Body of pancreas (tissue), 4 donors: Measurements from ENCODE around the gene HOXD4. TPM values are rescaled to one million over a fixed set of nuclear protein-coding genes. Genes with fewer than 3 reads are reported as not detected.

Experiments
- ATAC-seq: fragments of 150-250 bp; one replicate; pipeline ENCODE4 v1.9.1; 2016
- DNase-seq, 4 donors: peaks; one replicate each; pipeline ENCODE4 v3.0.0-alpha.2; 2019
- H3K27ac ChIP-seq, 4 donors: fragments of 200-600 bp; sonication (generic); 1 replicate in 3 of 4; 2 replicates in 1 of 4; pipeline versions ENCODE4 v1.5.1 to v1.6.1; 2016 to 2019; ENCODE audit warnings: mild to moderate bottlenecking in 1 of 4, mixed read lengths in 1 of 4, moderate library complexity in 1 of 4
- H3K27me3 ChIP-seq, 2 donors: fragments of 200-600 bp; sonication (generic); one replicate each; pipeline ENCODE4 v1.6.0; 2016; ENCODE audit warnings: mild to moderate bottlenecking in 1 of 2
- H3K36me3 ChIP-seq, 2 donors: fragments of 200-600 bp; sonication (generic); replicated peaks in 1 of 2; 2 replicates each; pipeline ENCODE4 v1.5.1; 2016; ENCODE audit warnings: low read depth in 2 of 2; ENCODE audit not compliant: insufficient read depth in 1 of 2
- H3K4me1 ChIP-seq: fragments of 200-600 bp; sonication (generic); one replicate; pipeline ENCODE4 v1.6.0; 2016
- H3K4me3 ChIP-seq, 2 donors: fragments of 200-600 bp; sonication (generic); 1 replicate in 1 of 2; 2 replicates in 1 of 2; pipeline ENCODE4 v1.5.1; 2016 to 2019
- H3K9me3 ChIP-seq, 3 donors: fragments of 200-600 bp; sonication (generic); 1 replicate in 2 of 3; 2 replicates in 1 of 3; pipeline ENCODE4 v1.5.1; 2016
- POLR2A ChIP-seq, 3 donors: fragments of 450-650 bp; IDR thresholded peaks; one replicate each; pipeline ENCODE4 v1.6.1; 2016; ENCODE audit warnings: antibody characterized with exemption in 3 of 3, mild to moderate bottlenecking in 2 of 3
- WGBS, 2 donors: methylation state at CpG; one replicate each; pipeline ENCODE4 v1.1.5; 2017; 5-methylcytosine and 5-hydroxymethylcytosine counted together
- intact Hi-C: fragments of 100-400 bp; cut with DNase I; formaldehyde crosslinking; loops from one replicate; pipeline ENCODE4 v1.15.1; 2023
- total RNA-seq, 2 donors: library from RNA; depleted of rRNA; stranded (reverse); fragments of >200 nt; gene quantifications; one replicate each; pipeline ENCODE4 v1.1.0, GENCODE V29; 2016
- TF ChIP-seq, protein P1 (sequence below), 7 experiments: fragments of 450-650 bp in 4 of 7; fragments of 200-600 bp in 3 of 7; sonication (generic) in 3 of 7; IDR thresholded peaks; one replicate each; pipeline ENCODE4 v1.5.1; 2016 to 2019; ENCODE audit warnings: antibody characterized with exemption in 7 of 7

The HOXD4 gene
- total RNA-seq, 2 donors from 2014 or later: 0.78 TPM; not detected in 1

DNA sequence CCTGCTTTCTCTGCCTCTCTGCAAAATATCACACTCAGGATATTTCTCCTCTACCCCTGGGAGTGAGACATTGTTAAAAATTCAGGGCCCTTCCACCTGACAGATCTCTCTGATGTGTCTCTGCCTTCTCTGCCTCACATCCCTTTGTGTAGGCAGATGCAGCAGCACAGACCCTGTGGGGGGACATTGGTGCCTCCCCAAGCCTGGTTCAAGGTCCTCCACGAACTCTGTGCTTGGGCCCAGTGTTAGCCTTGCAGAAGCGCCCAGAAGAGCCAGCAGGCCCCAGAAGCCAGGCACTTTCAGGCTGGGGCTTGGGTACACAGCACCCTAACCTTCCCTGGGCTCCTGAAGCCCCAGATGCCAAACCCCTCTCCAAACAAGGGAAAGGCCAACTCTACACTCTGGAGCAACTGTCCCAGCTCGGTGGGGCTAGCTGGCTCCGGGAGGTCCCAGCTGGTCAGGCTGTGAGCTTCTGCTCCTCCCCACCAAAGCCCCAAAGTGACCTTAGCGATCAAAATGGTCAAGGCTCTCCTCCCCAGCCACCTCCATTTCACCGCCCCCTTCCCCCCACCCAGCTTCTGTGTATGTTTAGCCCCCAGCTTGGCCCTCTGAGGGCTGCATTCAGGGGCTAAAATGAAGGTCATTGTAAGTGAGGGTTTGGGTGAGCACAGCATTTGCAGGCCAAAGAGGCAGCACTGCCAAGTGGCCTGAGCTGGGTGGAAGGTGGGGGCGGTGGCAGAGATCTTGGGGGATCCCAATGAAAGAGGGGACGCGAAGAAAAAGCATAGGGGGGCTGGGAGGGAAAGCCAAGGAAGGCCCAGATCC, 26.2 kb upstream of the HOXD4 start:
- no peak overlapping the region for H3K4me3 ChIP-seq
- DNase-seq: no peak
- no peaks in the 10 kb centered on the region for H3K9me3 ChIP-seq
- H3K27ac ChIP-seq: no peak overlapping the region
- no peaks in the 10 kb centered on the region for H3K36me3 ChIP-seq
- WGBS, 2 donors: 11 to 21% methylated on average over 9 of the region's 9 CpGs
- peaks cover 19% of the 10 kb centered on the region for H3K4me1 ChIP-seq
- intact Hi-C loops: loop anchor here (5.0 to 10.0 kb wide), 2 partner anchors 517 to 690 kb away; no protein-coding TSS in a partner anchor
- TF ChIP-seq, protein P1, sequence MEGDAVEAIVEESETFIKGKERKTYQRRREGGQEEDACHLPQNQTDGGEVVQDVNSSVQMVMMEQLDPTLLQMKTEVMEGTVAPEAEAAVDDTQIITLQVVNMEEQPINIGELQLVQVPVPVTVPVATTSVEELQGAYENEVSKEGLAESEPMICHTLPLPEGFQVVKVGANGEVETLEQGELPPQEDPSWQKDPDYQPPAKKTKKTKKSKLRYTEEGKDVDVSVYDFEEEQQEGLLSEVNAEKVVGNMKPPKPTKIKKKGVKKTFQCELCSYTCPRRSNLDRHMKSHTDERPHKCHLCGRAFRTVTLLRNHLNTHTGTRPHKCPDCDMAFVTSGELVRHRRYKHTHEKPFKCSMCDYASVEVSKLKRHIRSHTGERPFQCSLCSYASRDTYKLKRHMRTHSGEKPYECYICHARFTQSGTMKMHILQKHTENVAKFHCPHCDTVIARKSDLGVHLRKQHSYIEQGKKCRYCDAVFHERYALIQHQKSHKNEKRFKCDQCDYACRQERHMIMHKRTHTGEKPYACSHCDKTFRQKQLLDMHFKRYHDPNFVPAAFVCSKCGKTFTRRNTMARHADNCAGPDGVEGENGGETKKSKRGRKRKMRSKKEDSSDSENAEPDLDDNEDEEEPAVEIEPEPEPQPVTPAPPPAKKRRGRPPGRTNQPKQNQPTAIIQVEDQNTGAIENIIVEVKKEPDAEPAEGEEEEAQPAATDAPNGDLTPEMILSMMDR (IDR thresholded peaks at IDR 0.05): no peak
- TF ChIP-seq POLR2A (IDR thresholded peaks at IDR 0.05): no peak
- ATAC-seq: no peak
- H3K27me3 ChIP-seq: peaks cover 0 to 64% of the 10 kb centered on the region in 2 donors

- 14 to 17% methylated on average over 6 of the region's 6 CpGs for WGBS, 2 donors
- TF ChIP-seq, protein P1 (IDR thresholded peaks at IDR 0.05): no peak
- TF ChIP-seq POLR2A (IDR thresholded peaks at IDR 0.05): no peak
- H3K36me3 ChIP-seq: no peaks in the 10 kb centered on the region
- no peak overlapping the region for H3K4me3 ChIP-seq
- ATAC-seq (no peak), DNase-seq (no peak)
- H3K27me3 ChIP-seq: peaks cover 0 to 64% of the 10 kb centered on the region in 2 donors
- H3K9me3 ChIP-seq: no peaks in the 10 kb centered on the region
- intact Hi-C loops: loop anchor here (5.0 to 10.0 kb wide), 2 partner anchors 517 to 689 kb away; no protein-coding TSS in a partner anchor
- H3K27ac ChIP-seq: no peak overlapping the region
- H3K4me1 ChIP-seq: peaks cover 24% of the 10 kb centered on the region
Measured at GRCh38 chr2:176125772-176126054, 25.6 kb upstream of the HOXD4 start.

DNA sequence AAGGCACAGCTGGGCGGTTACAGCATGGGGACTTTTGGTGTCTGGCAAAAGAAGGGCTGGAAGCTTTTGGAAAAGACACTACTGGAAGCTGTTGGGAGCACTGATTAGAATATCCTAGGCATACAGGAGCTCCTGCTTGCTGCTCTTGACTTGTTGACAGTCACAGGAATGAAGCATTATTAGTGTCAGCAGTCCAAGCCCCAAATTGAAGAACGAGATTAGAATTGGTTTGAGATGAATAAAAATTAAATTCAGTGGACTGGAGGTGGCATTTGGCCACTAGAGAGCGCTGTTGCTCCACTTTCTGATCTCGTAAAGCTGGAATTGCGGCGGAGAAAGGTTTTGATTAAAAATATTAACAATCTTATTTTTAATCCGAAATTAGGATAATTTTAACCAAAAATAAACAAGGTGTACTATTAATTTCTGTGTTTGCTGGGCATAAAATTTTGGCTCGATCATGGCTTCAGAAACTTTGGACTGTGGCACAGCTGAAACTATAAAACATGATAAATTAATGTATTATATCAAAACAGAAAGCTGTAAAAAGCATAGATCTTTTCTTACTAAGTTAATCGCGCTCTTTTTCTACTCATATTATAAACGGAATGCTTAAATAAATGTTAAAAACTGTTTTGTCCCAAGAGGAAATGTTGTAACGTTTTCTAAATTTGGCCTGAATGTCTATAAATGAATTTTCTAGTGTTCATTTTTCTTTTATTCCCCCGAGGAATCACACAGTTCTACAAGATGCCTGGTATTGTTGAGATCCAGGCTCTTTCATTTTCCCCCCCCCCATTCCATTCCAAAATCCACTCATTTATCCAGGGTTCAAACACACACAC, 24.2 kb upstream of the HOXD4 start:
- no peaks in the 10 kb centered on the region for H3K36me3 ChIP-seq
- no peaks in the 10 kb centered on the region for H3K9me3 ChIP-seq
- intact Hi-C loops: loop anchor here (5.0 to 10.0 kb wide), 2 partner anchors 515 to 688 kb away; no protein-coding TSS in a partner anchor
- no peak overlapping the region for H3K4me3 ChIP-seq
- no peak overlapping the region for H3K27ac ChIP-seq
- H3K27me3 ChIP-seq: peaks cover 0 to 62% of the 10 kb centered on the region in 2 donors
- DNase-seq: peak; percentile 70 to 80 (median 74)
- WGBS, 2 donors: 1 to 3% methylated on average over 13 of the region's 13 CpGs
- no peak for TF ChIP-seq POLR2A (IDR thresholded peaks at IDR 0.05)
- TF ChIP-seq, protein P1 (IDR thresholded peaks at IDR 0.05): peak; percentile 54 to 99 (median 87)
- ATAC-seq: no peak
- H3K4me1 ChIP-seq: peaks cover 23% of the 10 kb centered on the region

- no peak for ATAC-seq
- TF ChIP-seq POLR2A (IDR thresholded peaks at IDR 0.05): no peak
- TF ChIP-seq, protein P1 (IDR thresholded peaks at IDR 0.05): no peak
- H3K4me1 ChIP-seq: peaks cover 17% of the 10 kb centered on the region
Measured at GRCh38 chr2:176127774-176128072, 23.6 kb upstream of the HOXD4 start.

More at GRCh38 chr2:176127774-176128072, 23.6 kb upstream of the HOXD4 start:
- Histone ChIP-seq H3K27me3 (peaks cover 0 to 62% of the 10 kb centered on the region in 2 donors), H3K9me3 (no peaks in the 10 kb centered on the region), H3K36me3 (no peaks in the 10 kb centered on the region), H3K4me3 (no peak overlapping the region), H3K27ac (no peak overlapping the region)
- no peak for DNase-seq
- intact Hi-C loops: loop anchor here (5.0 to 10.0 kb wide), 2 partner anchors 515 to 687 kb away; no protein-coding TSS in a partner anchor
- WGBS, 2 donors: 13 to 14% methylated on average over 4 of the region's 4 CpGs
